Parathyroid adenoma (tissue), 2 donors: ENCODE measurements around the gene HSP90B1.

Experiments
- H2AFZ ChIP-seq: fragments of 300-600 bp; sonication (generic); one replicate; pipeline ENCODE4 v1.7.0; 2017; ENCODE audit warnings: antibody characterized with exemption, mild to moderate bottlenecking
- H3K27ac ChIP-seq: fragments of 300-600 bp; sonication (generic); one replicate; pipeline ENCODE4 v1.7.0; 2017
- H3K27me3 ChIP-seq: fragments of 300-600 bp; sonication (generic); one replicate; pipeline ENCODE4 v1.7.0; 2017; ENCODE audit warnings: low read length; ENCODE audit not compliant: control insufficient read depth, insufficient read depth
- H3K36me3 ChIP-seq: fragments of 300-600 bp; sonication (generic); one replicate; pipeline ENCODE4 v1.7.0; 2017; ENCODE audit warnings: low read length; ENCODE audit not compliant: control insufficient read depth, insufficient read depth
- H3K4me1 ChIP-seq: fragments of 300-600 bp; sonication (generic); one replicate; pipeline ENCODE4 v1.7.0; 2017; ENCODE audit warnings: control low read depth
- H3K4me2 ChIP-seq: fragments of 300-600 bp; sonication (generic); one replicate; pipeline ENCODE4 v1.7.0; 2017; ENCODE audit warnings: low read length
- H3K4me3 ChIP-seq: fragments of 300-600 bp; sonication (generic); one replicate; pipeline ENCODE4 v1.7.0; 2017; ENCODE audit warnings: low read depth, low read length
- H3K79me2 ChIP-seq: fragments of 300-600 bp; sonication (generic); one replicate; pipeline ENCODE4 v1.7.0; 2017; ENCODE audit warnings: control low read depth
- H3K9ac ChIP-seq: fragments of 300-600 bp; sonication (generic); one replicate; pipeline ENCODE4 v1.7.0; 2017; ENCODE audit warnings: mild to moderate bottlenecking
- H3K9me3 ChIP-seq: fragments of 300-600 bp; sonication (generic); one replicate; pipeline ENCODE4 v1.7.0; 2017; ENCODE audit warnings: low read length; ENCODE audit not compliant: control insufficient read depth
- TF ChIP-seq, protein P1 (sequence below): fragments of 300-600 bp; sonication (generic); IDR thresholded peaks from one replicate; pipeline ENCODE4 v1.7.0; 2017; ENCODE audit warnings: antibody characterized with exemption, mild to moderate bottlenecking
- donor health status: primary hyperparathyroidism.

Gene HSP90B1

DNA sequence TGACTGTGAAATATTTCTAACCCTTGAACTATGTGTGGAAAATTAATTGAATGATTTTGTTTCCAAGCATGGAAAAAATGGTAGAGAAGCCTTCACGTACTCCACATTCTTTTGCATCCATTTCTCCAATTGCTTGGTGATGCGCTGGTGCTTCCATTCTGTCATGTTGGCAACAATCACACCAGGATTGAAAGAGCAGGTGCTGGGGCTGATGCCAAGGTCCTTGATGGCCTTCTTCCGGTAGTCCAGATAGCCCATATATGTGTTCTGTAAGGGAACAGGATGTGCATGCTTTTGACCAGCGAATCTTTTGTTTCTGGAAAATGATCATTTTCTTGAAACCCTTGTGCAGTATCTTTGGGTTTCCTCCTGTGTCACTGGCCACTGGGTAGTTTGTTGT, 64.0 kb downstream of the HSP90B1 start:
- H3K9me3 ChIP-seq: no peaks in the 10 kb centered on the region
- H3K4me3 ChIP-seq: no peak overlapping the region
- H3K27ac ChIP-seq: no peak overlapping the region
- H3K36me3 ChIP-seq: no peaks in the 10 kb centered on the region
- no peaks in the 10 kb centered on the region for H3K79me2 ChIP-seq
- H3K4me1 ChIP-seq: no peaks in the 10 kb centered on the region
- H3K4me2 ChIP-seq: no peak overlapping the region
- no peaks in the 10 kb centered on the region for H3K27me3 ChIP-seq
- H3K9ac ChIP-seq: no peak overlapping the region
- no peak overlapping the region for H2AFZ ChIP-seq
- TF ChIP-seq, protein P1, sequence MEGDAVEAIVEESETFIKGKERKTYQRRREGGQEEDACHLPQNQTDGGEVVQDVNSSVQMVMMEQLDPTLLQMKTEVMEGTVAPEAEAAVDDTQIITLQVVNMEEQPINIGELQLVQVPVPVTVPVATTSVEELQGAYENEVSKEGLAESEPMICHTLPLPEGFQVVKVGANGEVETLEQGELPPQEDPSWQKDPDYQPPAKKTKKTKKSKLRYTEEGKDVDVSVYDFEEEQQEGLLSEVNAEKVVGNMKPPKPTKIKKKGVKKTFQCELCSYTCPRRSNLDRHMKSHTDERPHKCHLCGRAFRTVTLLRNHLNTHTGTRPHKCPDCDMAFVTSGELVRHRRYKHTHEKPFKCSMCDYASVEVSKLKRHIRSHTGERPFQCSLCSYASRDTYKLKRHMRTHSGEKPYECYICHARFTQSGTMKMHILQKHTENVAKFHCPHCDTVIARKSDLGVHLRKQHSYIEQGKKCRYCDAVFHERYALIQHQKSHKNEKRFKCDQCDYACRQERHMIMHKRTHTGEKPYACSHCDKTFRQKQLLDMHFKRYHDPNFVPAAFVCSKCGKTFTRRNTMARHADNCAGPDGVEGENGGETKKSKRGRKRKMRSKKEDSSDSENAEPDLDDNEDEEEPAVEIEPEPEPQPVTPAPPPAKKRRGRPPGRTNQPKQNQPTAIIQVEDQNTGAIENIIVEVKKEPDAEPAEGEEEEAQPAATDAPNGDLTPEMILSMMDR: no peak

GRCh38 chr12:103996595-103996994, 66.4 kb downstream of the HSP90B1 start:
- Histone ChIP-seq H2AFZ (no peak overlapping the region), H3K27me3 (no peaks in the 10 kb centered on the region), H3K27ac (no peak overlapping the region), H3K79me2 (no peaks in the 10 kb centered on the region), H3K4me3 (no peak overlapping the region), H3K4me1 (no peaks in the 10 kb centered on the region), H3K9me3 (no peaks in the 10 kb centered on the region), H3K4me2 (no peak overlapping the region), H3K36me3 (no peaks in the 10 kb centered on the region), H3K9ac (no peak overlapping the region)
- TF ChIP-seq, protein P1: no peak

- Histone ChIP-seq H3K4me2 (no peak overlapping the region), H2AFZ (no peak overlapping the region), H3K4me3 (no peak overlapping the region), H3K27ac (no peak overlapping the region), H3K9ac (no peak overlapping the region), H3K4me1 (no peaks in the 10 kb centered on the region), H3K79me2 (no peaks in the 10 kb centered on the region), H3K36me3 (no peaks in the 10 kb centered on the region), H3K9me3 (no peaks in the 10 kb centered on the region), H3K27me3 (no peaks in the 10 kb centered on the region)
- TF ChIP-seq, protein P1: no peak
Observed at GRCh38 chr12:103997286-103997900, 67.2 kb downstream of the HSP90B1 start.
